T1000 (cell line): Measurements from ENCODE around the gene COX5A.
A peak's percentile ranks its signal among the peaks of the same experiment; 100 is the strongest.

Experiments
- DNase-seq: peaks from one replicate; lab custom pipeline; 2025; ENCODE audit warnings: mixed read lengths; lab: John Stamatoyannopoulos, UW

The COX5A gene

DNA sequence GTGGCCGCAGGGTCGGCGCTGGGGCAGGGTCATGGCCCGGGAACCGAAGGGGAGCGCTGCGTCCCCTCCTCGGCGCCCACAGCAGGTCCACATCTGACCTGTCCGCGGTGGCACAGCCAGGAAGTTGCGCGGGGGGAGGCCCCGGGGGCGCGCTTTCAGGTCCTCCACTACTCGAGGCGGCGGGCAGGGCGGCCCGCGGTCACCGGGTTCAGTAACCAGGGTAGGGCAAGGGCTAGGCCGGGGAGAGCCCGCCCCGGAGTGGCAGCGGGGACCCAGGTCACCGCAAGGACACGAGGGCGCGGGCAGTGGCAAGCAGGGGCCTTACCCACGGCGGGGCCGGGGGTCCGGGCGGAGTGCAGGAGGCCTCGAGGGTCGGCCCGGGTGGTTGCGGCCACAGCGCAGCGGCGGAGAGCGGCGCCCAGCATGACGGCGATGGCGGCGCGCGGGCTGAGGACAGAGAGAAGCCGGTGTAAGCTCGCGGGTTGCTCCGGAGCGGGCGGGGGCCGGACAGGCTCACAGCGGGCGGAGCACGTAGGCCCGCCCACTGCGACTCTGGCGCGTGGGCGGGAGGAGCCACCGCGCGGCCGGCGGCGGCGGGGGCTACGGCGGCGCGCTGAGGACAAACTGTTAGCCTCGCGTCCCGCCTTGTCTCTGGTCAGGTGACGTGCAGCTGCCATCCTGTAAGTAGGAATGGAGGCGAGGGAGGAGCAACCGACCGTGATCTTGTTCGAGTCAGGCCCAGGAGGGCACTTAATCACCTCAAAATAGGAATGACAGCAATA lies at the start of gene COX5A:
Gene COX5A (minus strand): TSS at position 484 of the 782 bp plus-strand sequence. CDS start 59 bp downstream, at position 425.
- peak; percentile 89 for DNase-seq

DNA sequence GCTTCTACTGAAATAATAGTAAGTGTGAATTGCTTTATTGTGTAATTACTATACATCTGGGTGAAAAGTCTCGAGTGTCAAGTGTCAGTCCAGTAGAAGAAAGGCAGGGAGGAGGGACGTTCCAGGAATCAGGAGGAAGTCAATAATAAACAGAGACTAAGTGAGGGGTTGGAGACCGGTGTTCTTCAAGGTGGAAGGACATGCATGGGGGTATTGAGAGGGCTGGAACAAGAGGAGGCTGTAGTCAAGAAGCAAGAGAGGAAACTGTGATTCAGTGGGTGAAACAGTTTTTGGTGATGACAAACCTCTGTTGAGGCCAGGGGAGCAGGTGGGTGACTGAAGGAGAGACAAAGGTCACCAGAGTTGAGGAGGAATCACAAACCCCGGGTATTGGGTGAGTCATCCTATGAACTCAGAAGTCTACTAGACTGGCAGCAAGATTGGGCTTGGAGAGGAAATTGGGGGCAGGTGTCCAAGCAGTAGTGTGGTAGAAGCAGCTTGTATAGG lies 45.9 kb upstream of the COX5A start:
- DNase-seq = no peak

DNA sequence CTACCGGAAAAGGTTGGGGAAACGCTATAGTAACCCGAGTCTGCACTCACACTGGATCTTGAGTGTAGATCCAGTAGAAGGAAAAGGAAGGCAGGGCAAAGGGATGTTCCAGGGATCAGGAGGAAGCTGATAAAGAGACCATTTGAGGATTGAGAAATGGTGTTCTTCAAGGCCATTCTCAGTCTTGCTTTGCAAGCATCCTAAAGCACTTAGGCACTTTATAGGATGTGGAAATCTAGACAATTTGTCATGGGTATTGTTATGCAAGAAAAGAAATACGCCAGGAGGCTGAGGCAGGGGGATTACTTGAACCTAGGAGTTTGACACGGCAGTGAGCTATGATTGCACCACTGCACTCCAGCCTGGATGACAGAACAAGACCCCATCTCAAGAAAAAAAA lies 44.3 kb upstream of the COX5A start:
- DNase-seq = no peak

DNA sequence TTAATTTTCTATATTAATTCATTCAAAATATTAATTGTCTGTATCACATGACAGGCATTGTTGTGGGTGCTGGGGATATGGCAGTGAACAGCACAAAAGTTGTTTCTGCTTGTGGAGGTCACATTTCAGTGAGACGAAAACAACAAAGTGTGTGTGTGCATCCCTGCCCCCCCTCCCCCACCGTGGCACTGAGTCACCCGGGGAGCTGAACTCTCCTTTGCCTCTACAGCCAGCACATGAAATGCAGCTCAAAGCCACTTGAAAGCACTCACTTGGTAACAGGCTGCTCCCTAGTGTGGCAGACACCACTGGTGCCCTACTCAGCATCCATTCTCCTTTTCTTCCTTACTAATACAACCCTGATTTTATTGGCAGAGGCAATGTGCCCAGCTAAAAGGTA lies 40.6 kb upstream of the COX5A start:
- no peak for DNase-seq

DNA sequence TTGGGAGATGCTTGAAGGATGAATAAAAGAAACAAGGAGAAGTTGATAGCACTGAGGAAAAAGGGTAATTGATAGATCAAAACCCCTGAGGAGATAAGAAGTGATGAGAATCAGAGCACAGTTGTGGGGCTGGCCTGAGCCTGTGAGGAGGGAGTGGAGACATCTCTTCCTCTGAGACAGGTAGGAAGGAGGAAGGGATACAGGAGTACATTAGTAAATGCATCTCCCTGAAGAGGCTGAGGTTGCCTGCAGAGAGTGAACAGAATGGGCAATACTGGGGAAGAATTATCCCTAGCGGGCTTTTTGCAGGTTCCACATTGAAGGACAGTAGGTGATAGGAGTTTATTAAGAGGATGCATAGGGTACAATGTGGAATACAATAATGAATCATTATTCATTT lies 40.2 kb upstream of the COX5A start:
- DNase-seq = no peak

DNA sequence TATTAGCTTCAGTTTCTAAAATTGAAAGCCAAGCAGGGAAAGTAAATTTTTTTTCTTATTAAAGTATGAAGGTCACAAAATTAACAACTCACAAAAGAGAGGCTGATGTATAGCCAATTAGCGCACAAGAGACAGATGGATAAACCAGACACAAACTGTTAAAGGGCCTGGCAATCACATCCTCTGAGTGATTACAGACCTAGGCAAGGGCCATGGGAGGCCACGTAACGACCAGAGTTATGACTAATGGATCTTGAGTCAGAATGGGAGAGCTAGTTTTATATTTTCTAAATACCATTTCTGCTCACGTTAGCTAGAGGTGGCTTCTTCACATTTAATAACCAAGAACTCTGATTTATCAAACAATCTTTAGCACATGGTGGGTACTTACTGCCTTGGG lies 39.7 kb upstream of the COX5A start:
- DNase-seq = no peak

DNA sequence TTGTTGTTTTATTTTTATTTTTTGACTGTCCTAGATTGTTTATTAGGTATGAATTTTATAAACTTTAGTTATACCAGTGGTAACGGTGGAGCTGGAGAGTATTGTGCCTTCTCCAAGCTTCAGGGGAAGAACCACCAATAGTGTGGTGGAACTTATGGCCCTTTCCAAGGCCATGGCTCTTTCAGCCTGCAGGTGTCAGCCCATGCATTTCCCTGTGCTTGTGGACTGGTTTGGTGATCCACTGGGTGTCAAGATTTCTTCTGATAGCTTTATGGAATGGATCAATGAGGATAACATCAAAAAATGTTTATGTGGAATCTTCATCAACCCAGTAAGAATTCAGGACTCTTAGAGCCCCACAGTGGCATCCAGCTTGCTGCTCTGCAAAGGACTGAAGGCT lies 38.3 kb upstream of the COX5A start:
- DNase-seq = no peak

DNA sequence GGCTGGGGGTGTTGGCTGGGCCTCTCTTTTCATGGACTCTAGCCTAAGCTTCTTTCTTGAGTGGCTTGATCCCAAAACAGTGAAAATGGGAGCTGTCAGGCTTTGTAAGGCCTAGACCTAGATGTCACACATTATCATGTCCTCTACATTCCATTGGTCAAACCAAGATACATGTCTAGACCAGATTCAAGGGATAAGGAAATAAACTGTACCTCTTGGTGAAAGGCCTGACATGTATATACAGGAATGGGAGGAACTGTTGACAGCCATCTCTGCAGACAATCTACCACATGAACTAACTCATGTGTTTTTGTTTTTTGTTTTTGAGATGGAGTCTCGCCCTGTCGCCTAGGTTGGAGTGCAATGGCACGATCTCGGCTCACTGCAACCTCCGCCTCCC lies 29.8 kb upstream of the COX5A start:
- no peak for DNase-seq

DNA sequence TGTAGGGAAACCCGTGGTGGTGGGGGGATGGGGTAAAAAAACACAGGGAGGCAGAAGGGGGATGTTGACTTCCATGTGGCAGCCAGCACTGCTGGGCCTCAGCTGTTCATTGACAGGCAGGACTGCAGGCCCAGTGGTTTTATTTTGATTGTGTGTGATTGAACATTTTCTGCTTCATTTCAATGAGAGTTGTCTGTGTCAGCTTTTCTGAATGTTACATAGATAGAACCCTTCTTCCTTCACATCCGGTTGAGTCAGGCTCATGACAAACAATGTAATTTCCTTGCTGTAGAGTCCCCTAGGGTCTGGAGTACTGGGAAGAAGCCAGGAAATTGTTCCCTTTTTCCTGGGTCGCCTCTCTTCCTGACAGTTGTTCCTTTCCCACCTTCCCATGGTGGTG lies 26.9 kb upstream of the COX5A start:
- DNase-seq = no peak

DNA sequence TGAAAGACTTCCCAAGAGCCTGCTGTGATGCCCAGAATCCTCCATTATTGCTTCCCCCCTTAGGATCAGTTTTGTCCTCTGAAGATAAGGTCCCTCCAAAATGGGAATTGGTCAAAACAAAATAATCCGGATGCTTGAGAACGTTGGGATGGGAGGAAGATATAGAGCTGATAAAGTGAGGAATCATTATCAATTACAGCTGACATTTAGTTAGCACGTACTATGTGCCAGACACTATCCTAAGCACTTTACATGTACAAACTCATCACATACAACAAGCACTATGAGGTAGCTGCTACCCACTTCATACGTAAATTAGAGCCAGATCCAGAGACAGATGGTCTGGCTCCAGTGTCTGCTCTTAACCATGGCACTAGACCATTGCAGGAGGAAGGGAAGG lies 25.3 kb upstream of the COX5A start:
- DNase-seq = no peak

DNA sequence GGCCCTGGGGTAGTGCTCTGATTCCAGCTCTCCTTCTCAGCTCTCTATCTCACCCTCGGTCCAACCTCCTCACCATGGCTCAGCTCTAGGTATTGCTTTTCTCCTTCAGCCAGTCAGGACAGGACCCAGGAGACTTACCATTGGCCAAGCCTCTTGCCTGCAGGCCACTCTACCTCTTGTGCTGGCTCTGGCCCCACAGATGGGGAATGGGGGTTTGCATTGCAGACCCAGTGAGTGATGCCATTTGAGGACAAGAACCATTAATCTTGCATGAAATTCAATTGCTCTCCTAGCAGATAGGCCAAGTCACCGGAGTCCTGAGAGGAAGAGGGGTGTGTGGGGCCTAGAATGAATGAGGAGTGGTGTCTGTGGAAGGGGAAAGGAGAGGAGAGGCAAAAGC lies 24.8 kb upstream of the COX5A start:
- DNase-seq = no peak

DNA sequence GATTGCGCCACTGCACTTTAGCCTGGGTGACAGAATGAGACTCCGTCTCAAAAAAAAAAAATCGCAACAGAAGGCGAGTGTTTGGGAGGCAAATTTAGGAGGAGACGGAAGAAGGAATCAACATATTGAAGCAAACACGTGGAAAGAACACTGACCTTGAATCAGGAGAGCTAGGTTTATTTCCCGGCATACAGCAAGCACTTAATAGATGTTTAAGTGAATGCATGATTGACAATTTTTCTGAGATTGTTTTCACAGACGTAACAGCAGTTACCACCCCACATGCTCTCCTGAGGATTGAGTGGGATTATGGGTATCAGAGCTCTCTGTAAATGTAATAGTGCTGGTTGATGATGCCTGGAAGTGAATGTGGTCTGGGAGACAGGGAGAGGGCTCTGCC lies 24.3 kb upstream of the COX5A start:
- DNase-seq = no peak

DNA sequence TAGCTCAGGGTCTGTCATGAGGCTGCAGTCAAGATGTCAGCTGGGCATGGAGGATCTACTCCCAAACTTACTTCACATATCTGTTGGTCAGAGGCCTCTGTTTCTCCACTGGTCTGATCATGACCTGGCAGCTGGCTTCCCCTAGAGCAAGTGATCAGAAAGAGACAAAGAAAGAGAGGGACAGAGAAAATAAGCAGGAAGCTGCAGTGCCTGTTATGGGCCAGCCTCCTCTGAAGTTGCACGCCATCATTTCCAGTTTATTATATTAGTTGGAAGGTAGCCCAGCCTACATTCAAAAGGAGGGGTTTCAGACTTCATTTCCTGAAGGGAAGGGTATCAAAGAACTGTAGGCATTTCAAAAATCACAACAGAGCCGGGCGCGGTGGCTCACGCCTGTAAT lies 23.7 kb upstream of the COX5A start:
- no peak for DNase-seq

DNA sequence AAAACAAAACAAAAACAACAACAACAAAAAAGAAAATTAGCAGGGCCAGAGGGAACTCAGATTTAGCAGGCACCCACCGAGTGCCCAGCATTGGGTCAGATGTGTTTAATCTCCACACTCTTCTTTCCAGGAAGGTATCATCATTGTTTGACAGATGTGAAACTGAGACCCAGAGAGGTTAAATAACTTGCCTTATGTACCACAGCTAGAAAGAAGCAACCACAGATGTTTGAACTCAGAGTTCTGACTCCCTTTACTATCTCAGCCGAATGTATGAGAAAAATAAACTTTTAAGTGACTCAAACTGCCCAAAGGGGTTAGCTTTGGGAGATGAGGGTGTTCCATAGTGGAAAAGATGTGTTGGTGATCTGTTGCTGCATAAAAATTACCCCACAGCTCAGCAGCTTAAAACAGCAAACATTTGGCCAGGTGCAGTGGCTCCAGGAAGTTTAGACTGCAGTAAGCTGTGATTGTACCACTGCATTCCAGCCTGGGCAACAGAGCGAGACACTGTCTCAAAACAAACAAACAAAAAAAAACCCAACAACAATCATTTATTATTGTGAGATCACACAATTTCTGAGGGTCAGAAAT lies 23.2 kb upstream of the COX5A start:
- no peak for DNase-seq

DNA sequence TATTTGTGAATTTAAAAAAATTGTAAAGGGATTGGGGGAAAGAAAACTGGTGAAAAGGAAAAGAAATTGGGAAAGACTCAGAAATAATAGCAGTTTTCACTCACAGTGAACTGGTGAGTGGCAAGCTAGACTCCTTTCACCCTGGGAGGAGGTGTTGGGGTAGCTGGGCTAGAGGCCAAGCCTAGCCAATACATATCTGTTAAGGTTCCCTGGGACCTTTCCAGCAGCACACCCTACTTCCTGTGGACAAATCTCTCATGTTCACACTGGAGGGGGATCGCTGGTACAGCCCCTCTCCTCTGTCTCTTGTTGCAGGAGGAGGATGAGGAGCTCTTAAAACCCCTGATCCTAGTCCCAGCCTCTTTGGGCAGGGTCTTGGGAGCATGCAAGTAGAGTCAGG lies 22.4 kb upstream of the COX5A start:
- DNase-seq = no peak

DNA sequence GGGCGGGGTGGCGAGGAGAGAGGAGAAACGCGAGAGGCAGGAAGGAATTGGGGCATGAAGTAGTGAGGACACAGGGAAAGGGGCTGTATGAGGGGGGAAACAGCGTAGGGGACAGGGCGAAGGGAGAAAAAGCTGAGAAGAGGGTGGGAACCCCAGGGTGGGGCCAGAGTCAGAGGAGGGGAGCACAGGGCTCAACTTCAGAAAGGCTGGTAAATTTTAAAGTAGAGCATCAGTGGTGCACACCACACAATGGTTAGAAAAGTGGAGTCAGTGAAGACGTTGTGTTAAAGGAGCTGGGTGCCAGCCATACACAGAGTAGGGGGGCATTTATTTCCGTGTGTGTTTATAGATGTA lies 21.7 kb upstream of the COX5A start:
- no peak for DNase-seq

DNA sequence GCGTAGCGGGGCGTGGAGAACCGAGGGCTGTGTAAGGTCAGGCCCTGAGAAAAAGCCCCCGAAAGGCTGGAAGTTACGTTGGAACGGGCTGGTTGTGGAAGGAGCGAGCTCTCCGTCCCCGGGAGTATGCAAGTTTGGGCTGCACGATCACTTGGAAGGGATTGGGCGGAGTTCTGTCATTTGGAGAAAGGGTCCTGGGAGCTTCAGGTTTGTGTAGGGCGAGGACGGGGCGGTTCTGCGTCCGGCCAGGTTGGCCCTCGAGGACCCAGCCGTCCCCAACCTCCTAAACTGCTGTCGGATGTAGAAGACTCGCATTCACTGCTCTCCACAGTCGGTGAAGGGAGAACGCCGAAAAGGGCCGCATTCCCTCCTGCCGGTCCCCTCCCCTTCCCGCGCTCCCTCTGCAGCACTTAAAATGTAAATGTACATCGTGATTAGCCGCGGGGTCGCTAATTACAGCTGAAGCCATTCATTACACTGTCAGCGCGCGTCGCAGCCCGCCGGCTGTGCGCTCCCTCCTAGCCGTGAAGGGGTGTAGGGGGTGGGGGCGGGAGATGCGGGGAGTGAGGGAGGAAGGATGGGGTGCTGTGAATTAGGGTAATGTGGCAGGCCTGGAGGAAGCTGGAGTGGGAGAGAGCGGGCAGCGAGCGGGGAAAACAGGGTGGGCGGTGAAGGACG lies 21.2 kb upstream of the COX5A start:
- DNase-seq = no peak

DNA sequence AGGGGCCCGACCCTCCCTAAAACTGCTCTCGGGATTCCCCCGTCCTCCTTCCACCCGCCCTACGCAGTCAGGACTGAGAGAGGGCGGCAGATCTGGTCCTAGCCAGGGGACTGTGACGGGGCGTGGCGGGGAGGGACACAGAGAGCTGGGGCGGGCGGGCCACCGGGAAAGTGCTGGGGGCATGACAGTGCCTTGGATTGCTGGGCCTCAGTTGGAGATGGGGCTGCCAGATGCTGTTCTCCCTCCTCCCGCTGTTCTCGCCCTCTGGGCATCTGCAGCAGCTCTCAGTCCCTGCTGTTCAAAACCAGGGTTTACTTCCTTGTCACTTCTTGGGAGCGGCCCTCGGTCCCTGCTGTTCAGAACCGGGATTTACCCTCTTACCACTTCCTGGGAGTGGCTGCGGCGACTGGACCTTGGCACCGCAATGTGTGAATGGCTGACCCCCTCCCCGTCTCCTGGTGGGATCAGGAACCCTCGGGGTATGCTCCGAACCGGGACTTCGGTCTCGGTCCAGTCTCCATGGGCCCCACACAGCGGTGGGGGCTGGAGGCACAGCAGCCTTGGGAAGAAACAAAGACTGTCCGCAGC lies 20.5 kb upstream of the COX5A start:
- no peak for DNase-seq

DNA sequence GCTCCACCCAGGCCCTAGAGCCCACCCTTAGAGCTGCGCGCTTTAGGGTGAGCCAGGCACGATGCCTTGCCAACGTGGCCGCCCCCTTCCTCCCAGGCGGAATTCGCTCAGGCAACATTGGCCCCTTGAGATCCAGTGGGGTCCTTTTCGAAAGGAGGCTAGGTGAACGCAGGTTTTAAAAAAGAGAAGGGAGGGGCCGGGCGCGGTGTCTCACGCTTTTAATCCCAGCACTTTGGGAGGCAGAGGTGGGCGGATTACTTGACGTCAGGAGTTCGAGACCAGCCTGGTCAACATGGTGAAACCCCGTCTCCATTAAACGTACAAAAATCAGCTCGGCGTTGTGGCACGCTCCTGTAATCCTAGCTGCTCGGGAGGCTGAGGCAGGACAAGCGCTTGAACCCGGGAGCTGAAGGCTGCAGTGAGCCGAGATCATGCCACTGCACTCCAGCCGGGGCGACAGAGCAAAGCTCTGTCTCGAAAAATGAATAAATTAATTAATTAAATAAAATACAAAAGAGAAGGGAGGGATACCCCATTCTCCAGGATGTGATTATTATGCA lies 19.7 kb upstream of the COX5A start:
- no peak for DNase-seq

DNA sequence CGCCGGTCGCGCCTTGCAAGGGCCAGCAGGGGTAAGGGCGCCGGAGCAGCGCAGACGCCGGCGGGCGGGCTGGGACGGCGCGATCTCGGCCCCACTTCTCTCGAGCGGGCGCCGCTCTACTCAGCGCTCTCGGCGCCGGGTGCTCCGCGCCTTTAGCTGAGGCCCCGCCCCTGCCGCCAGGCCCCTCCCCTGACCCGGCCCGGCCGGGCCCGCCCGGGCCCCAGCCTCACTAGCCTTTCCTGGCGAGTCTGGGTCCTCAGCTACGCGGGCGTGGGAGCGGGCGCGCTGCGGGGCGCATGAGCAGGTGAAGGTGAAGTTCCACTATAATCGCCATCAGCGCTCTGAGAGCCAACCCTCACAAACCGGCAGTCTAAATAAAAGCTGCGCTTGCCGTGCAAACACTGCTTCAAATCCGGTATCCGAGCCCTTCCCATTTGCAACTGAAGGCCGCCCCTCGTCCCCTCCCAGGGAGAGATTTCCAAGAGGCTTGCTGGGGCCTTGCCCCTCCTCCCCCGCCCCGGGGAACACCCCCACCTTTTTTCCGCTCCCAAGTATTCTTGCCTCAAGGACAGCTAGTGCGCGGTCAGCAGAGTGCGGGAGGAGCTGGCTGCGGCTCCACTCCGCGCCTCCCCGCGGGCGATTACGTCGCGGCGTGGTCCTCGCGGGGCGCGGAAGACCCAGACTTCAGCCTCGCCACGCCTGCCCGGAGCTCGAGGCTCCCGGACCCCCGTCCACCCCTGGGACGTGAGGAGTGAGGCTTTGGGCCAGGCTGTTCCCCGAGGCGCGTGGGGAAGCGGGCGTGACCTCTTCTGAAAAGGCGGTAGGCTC lies 19.0 kb upstream of the COX5A start, which contains the start of gene RPP25:
Gene RPP25 (minus strand): TSS at position 125 of the 828 bp plus-strand sequence. CDS start 189 bp downstream, outside the sequence.
- DNase-seq = peak; percentile 49
